Measurements from ENCODE around the gene AXIN1. TPM values are rescaled to one million over a fixed set of nuclear protein-coding genes. Genes with fewer than 3 reads are reported as not detected.

AXIN1 gene
- total RNA-seq, 1 donor from 2014 or later = 27.0 TPM

- Mint-ChIP-seq H3K4me1 (ENCODE audit: low read depth, unreplicated experiment) (peaks cover 9% of the 10 kb centered on the region), H3K27me3 (ENCODE audit: low read depth, unreplicated experiment) (no peaks in the 10 kb centered on the region), H3K4me3 (ENCODE audit: unreplicated experiment) (peak overlapping the region; percentile 88), H3K36me3 (ENCODE audit: low read depth, unreplicated experiment) (peaks cover 2% of the 10 kb centered on the region), H3K9me3 (ENCODE audit: unreplicated experiment) (no peaks in the 10 kb centered on the region), H3K27ac (ENCODE audit: unreplicated experiment) (peak overlapping the region; percentile 95)
- H3K79me2 ChIP-seq (ENCODE audit: insufficient read depth, low read length) = no peaks in the 10 kb centered on the region
- no peaks in the 10 kb centered on the region for H3K9me3 ChIP-seq (ENCODE audit: insufficient read depth, low read depth, low read length)
- H3K4me2 ChIP-seq (ENCODE audit: low read length) = peak overlapping the region; percentile 39
- H3K36me3 ChIP-seq (ENCODE audit: insufficient read depth, low read length) = no peaks in the 10 kb centered on the region
- H3K9ac ChIP-seq (ENCODE audit: low read length) = no peak overlapping the region
- peaks cover 8% of the 10 kb centered on the region for H3K4me1 ChIP-seq (ENCODE audit: insufficient read depth, low read length)
- H3K27me3 ChIP-seq (ENCODE audit: insufficient read depth, low read length) = no peaks in the 10 kb centered on the region
- TF ChIP-seq EZH2 (IDR thresholded peaks at IDR 0.05; ENCODE audit: insufficient read depth, low read length) = no peak
- TF ChIP-seq CTCF (IDR thresholded peaks at IDR 0.05; ENCODE audit: insufficient read depth, low read depth, low read length) = no peak
- H4K20me1 ChIP-seq (ENCODE audit: insufficient read depth, low read length) = peaks cover 11% of the 10 kb centered on the region
- no peak overlapping the region for H3K4me3 ChIP-seq (ENCODE audit: insufficient read depth, low read depth, low read length)
- no peak overlapping the region for H2AFZ ChIP-seq (ENCODE audit: low read depth, low read length)
- no peak for FAIRE-seq
- no peak overlapping the region for H3K27ac ChIP-seq (ENCODE audit: low read depth, low read length)
- DNase-seq (ENCODE audit: low read depth) = no peak
These were observed 18.5 kb upstream of the AXIN1 start for GRCh38 chr16:370979-371514.

DNA sequence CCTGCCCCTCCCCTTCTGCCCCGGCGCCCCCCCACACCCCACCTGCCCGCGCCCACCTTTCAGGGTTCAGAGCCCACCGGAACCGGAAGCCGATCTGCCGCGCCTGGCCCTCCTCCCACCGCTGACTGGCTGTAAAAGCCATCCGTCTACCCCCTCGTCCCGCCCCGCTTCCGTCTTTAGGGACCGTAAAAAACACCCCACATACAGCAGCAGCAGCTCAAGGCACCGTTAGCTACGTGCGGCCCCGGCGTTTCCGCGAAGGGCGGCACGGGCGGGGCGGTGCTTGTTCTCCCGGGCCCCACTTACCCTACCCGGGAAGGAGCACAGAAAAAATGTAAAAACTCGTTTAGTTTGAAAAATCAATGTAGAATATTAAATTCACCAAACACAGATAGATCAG lies 17.9 kb upstream of the AXIN1 start, which contains the start of gene MRPL28:
Gene MRPL28 (minus strand): TSS at position 96 of the 400 bp plus-strand sequence. CDS start 320 bp downstream, outside the sequence.
- H3K79me2 ChIP-seq (ENCODE audit: insufficient read depth, low read length) = no peaks in the 10 kb centered on the region
- TF ChIP-seq CTCF (IDR thresholded peaks at IDR 0.05; ENCODE audit: insufficient read depth, low read depth, low read length) = no peak
- no peak for TF ChIP-seq EZH2 (IDR thresholded peaks at IDR 0.05; ENCODE audit: insufficient read depth, low read length)
- peak within 1 kb of the TSS; percentile 60 for H3K9ac ChIP-seq (ENCODE audit: low read length)
- H3K27me3 Mint-ChIP-seq (ENCODE audit: low read depth, unreplicated experiment) = no peaks in the 10 kb centered on the region
- DNase-seq (ENCODE audit: low read depth) (peak; percentile 91), FAIRE-seq (no peak)
- H3K4me1 Mint-ChIP-seq (ENCODE audit: low read depth, unreplicated experiment) = peaks cover 9% of the 10 kb centered on the region
- H4K20me1 ChIP-seq (ENCODE audit: insufficient read depth, low read length) = peaks cover 11% of the 10 kb centered on the region
- peak within 1 kb of the TSS; percentile 82 for H3K4me2 ChIP-seq (ENCODE audit: low read length)
- H3K27ac Mint-ChIP-seq (ENCODE audit: unreplicated experiment) = peak within 1 kb of the TSS; percentile 95
- no peaks in the 10 kb centered on the region for H3K36me3 ChIP-seq (ENCODE audit: insufficient read depth, low read length)
- H2AFZ ChIP-seq (ENCODE audit: low read depth, low read length) = no peak within 1 kb of the TSS
- peaks cover 2% of the 10 kb centered on the region for H3K36me3 Mint-ChIP-seq (ENCODE audit: low read depth, unreplicated experiment)
- no peaks in the 10 kb centered on the region for H3K9me3 Mint-ChIP-seq (ENCODE audit: unreplicated experiment)
- peak within 1 kb of the TSS; percentile 39 for H3K4me3 ChIP-seq (ENCODE audit: insufficient read depth, low read depth, low read length)
- no peak within 1 kb of the TSS for H3K27ac ChIP-seq (ENCODE audit: low read depth, low read length)
- H3K4me3 Mint-ChIP-seq (ENCODE audit: unreplicated experiment) = peak within 1 kb of the TSS; percentile 88
- H3K9me3 ChIP-seq (ENCODE audit: insufficient read depth, low read depth, low read length) = no peaks in the 10 kb centered on the region
- no peaks in the 10 kb centered on the region for H3K27me3 ChIP-seq (ENCODE audit: insufficient read depth, low read length)
- H3K4me1 ChIP-seq (ENCODE audit: insufficient read depth, low read length) = peaks cover 8% of the 10 kb centered on the region

- DNase-seq (ENCODE audit: low read depth) (no peak), FAIRE-seq (no peak)
- no peaks in the 10 kb centered on the region for H3K27me3 Mint-ChIP-seq (ENCODE audit: low read depth, unreplicated experiment)
- H3K4me1 Mint-ChIP-seq (ENCODE audit: low read depth, unreplicated experiment) = peaks cover 9% of the 10 kb centered on the region
- Histone ChIP-seq H3K9me3 (ENCODE audit: insufficient read depth, low read depth, low read length) (no peaks in the 10 kb centered on the region), H3K27ac (ENCODE audit: low read depth, low read length) (no peak overlapping the region), H3K79me2 (ENCODE audit: insufficient read depth, low read length) (no peaks in the 10 kb centered on the region), H3K4me3 (ENCODE audit: insufficient read depth, low read depth, low read length) (peak overlapping the region; percentile 39), H3K36me3 (ENCODE audit: insufficient read depth, low read length) (no peaks in the 10 kb centered on the region), H2AFZ (ENCODE audit: low read depth, low read length) (no peak overlapping the region), H3K9ac (ENCODE audit: low read length) (peak overlapping the region; percentile 60), H3K4me2 (ENCODE audit: low read length) (peak overlapping the region; percentile 82), H4K20me1 (ENCODE audit: insufficient read depth, low read length) (peaks cover 11% of the 10 kb centered on the region), H3K27me3 (ENCODE audit: insufficient read depth, low read length) (no peaks in the 10 kb centered on the region), H3K4me1 (ENCODE audit: insufficient read depth, low read length) (peaks cover 8% of the 10 kb centered on the region)
- peak overlapping the region; percentile 80 for H3K4me3 Mint-ChIP-seq (ENCODE audit: unreplicated experiment)
- H3K9me3 Mint-ChIP-seq (ENCODE audit: unreplicated experiment) = no peaks in the 10 kb centered on the region
- TF ChIP-seq EZH2 (IDR thresholded peaks at IDR 0.05; ENCODE audit: insufficient read depth, low read length) (no peak), CTCF (IDR thresholded peaks at IDR 0.05; ENCODE audit: insufficient read depth, low read depth, low read length) (no peak)
- peak overlapping the region; percentile 72 for H3K27ac Mint-ChIP-seq (ENCODE audit: unreplicated experiment)
- peaks cover 2% of the 10 kb centered on the region for H3K36me3 Mint-ChIP-seq (ENCODE audit: low read depth, unreplicated experiment)
These were observed 17.4 kb upstream of the AXIN1 start for GRCh38 chr16:369866-370436.
